ENCODE results near the gene PCBP3. TPM values are rescaled to one million over a fixed set of nuclear protein-coding genes. Genes with fewer than 3 reads are reported as not detected.

Gene PCBP3
- polyA plus RNA-seq, 3 donors, result 1.9 to 2.0 (median 1.9) TPM

- no peak for DNase-seq
Observed at GRCh38 chr21:45753445-45753844, 109.9 kb downstream of the PCBP3 start.

DNA sequence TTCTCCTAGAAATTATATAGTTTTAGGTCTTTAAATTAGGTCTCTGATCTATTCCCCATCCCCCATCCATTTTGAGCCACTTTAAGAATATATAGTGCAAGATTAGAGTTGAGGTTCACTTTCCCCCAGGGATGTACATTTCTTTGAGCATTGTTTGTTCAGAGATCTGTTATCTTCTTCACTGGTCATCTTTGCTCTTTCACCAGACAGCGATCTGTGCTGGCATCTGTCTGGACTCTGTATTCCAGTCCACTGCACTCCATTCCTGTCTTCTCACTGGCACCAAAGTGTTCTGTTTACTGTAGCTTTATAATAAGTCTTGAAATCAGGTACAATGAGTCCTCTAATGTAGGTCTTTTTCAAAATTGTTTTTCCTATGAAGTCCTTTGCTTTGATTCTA lies 112.5 kb downstream of the PCBP3 start:
- DNase-seq, result no peak

GRCh38 chr21:45756669-45757068 lies 113.1 kb downstream of the PCBP3 start:
- no peak for DNase-seq

DNA sequence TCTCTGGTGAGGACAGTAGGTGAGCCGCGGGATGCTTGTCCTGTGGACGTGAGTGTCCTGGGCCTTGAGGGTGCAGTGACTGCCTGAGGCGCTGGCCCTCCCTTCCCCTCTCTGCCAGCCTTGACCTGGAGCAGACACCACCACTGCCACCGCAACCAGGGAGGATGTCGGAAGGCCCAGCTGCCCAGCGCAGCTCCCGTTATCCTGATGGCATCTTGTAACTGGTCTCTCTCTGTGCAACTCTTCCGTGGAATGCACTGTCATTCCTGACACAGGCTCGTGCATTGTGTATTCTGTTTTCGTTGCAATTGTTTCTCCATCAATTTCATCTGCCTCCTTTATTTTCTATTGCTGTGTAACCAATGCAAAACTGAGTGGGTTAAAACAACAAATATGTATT lies 118.2 kb downstream of the PCBP3 start:
- no peak for DNase-seq

DNA sequence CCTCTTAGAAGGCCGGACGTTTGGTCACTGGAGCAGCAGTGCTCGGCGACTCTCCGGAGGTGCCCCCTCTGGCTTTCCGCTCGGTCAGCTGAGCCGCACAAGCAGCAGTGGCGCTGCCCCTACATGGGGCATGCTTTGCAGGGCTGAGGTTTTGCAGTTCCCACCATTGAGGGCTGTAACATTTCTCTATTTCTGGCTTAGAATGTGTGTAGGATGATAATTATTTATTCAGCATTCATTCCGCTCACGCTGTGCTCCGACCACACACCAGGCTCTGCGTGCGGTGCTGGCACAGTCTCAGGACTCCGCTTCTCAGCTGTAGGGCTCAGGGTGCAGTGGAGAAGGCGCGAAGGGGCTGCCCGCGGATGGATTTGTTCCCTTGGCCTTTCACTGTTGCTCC lies 119.5 kb downstream of the PCBP3 start:
- DNase-seq, result no peak

GRCh38 chr21:45763506-45763905 lies 120.0 kb downstream of the PCBP3 start:
- no peak for DNase-seq

- no peak for DNase-seq
Observed at GRCh38 chr21:45764792-45765191, 121.3 kb downstream of the PCBP3 start.

GRCh38 chr21:45765375-45765774 lies 121.8 kb downstream of the PCBP3 start:
- DNase-seq, result no peak

- no peak for DNase-seq
Observed at GRCh38 chr21:45766055-45766454, 122.5 kb downstream of the PCBP3 start.

DNA sequence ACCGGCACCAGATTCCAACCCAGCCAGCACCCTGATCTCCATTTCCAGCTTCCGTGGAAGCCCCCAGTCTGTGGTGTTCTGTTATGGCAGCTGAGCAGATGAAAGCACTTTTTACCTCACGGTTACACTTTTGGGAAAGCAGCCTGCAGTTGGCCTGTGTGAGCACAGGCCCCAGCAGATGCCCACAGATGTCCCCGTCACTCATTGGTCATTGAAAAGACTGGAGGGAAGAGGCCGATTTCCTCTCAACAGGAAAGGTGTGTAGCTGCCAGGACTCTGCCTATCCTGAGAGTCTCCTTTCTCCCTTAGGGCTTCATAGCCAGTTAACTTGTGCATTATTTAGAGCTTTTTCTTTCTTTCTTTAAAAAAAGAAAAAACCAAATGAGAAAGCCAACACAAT lies 123.0 kb downstream of the PCBP3 start:
- no peak for DNase-seq

- DNase-seq, result no peak
Observed at GRCh38 chr21:45767071-45768006, 123.8 kb downstream of the PCBP3 start.

DNA sequence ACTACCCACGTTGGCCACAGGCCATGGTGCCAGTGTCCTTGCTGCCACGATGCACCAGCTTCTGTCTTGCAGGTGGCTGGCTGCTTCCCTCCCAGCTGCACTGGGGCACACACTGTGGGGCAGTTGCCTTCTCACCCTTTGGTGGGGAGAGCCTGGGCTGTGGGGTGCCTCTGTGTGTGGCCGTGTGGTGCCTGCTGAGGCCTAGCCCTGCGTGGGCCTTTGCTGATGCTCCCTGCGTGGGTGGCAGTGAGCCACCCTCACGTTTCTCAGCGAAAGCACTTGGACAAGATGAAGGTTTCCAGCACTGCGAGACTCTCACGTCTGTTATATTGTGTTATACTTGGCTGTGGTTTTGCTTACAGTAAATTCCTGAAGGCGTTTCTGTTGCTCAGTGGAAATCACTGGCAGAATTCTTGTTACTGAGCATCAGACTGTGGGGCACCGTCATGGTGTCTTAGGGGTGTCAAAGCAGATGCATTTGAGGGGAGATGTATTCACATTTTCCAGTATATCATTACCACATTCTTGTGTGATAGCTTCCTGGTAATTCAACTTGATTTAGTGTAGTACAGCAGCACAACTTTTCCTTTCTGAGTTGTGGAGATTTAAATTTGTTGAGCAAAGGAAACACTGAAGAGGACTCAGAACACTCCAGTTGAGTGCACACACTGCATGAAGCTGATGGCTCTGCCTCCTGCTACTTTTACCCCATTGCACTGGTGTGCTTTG lies 124.7 kb downstream of the PCBP3 start:
- DNase-seq, result no peak

DNA sequence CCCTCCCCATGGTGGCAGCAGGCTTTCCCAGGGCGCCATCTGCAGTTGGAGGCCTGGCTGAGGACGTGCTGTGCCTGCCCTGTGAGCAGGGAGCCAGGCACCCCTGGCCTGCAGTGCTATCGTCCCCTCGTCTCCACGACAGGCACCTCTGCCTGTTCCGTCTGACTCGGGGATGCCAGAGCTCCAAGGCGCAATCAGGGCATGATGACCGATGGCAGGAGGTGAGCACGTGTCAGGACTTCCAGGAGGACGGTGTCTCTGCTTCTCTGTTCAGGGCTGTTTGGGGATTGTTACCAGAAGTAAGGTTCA lies 125.2 kb downstream of the PCBP3 start:
- no peak for DNase-seq

GRCh38 chr21:45769294-45769693 lies 125.8 kb downstream of the PCBP3 start:
- DNase-seq, result no peak

- no peak for DNase-seq
Observed at GRCh38 chr21:45769896-45770295, 126.4 kb downstream of the PCBP3 start.

DNA sequence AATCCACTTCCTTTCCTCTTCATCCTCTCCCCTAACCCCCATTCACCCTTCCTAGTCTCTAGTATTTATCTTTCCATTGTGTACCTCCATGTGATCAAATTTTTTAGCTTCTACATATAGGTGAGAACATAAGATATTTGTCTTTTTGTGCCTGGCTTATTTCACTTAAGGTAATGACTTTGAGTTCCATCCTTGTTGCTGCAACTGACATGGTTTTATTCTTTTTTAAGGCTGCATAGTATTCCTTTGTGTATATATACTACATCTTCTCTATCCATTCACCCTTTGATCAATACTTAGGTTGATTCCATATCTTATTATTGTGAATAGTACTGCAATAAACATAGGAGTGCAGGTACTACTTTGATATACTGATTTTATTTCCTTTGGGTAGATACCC lies 128.7 kb downstream of the PCBP3 start:
- no peak for DNase-seq

DNA sequence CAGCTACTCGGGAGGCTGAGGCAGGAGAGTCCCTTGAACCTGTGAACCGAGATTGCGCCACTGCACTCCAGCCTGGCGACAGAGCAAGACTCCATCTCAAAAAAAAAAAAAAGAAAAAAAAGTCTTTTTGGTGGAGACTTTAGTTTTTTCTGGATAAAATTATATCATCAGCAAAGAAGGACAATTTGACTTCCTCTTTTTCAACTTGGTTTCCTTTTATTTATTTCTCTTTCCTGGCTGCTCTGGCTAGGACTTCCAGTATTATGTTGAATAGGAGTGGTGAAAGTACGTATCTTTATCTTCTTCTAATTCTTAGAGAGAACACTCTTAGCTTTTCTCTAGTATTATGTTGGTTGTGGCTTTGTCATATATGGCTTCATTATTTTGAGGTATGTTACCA lies 130.8 kb downstream of the PCBP3 start:
- no peak for DNase-seq

DNA sequence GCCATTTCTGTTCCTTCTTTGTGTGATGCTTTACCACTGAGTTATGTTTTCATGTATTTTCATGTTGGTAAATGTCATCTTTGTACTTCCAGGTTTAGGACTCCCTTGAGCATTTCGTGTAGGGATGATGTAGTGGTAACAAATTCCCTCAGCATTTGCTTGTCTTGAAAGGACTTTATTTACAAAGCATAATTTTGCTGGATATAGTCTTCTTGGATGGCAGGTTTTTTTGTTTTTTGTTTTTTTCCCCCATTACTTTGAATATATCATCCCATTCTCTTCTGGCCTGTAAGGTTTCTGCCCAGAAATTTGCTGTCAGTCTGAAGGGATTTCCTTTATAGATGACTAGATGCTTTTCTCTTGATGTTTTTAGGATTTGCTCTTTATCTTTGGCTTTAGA lies 133.4 kb downstream of the PCBP3 start:
- DNase-seq, result no peak

DNA sequence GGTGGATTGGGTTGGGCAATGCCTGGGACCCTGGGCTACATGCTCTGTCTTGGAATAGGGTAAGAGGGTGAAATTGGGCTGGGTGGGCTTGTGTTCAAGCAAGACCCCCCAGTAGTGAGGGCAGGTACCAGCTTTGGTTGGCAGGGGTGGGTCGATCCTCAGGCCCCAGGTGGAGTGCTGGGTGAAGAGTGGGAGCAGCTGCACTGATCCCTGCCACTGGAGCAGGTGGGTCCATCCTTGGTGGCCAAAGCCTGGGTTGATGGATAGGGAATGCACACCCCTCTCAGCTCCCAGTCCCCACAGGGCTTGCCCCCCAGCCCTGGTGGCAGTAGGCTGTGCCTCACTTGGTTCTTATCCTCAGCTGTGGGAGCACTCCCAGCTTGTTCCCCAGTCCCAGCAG lies 135.2 kb downstream of the PCBP3 start:
- DNase-seq, result no peak

- no peak for DNase-seq
Observed at GRCh38 chr21:45779226-45779625, 135.7 kb downstream of the PCBP3 start.

- DNase-seq, result no peak
Observed at GRCh38 chr21:45780647-45781046, 137.1 kb downstream of the PCBP3 start.

DNA sequence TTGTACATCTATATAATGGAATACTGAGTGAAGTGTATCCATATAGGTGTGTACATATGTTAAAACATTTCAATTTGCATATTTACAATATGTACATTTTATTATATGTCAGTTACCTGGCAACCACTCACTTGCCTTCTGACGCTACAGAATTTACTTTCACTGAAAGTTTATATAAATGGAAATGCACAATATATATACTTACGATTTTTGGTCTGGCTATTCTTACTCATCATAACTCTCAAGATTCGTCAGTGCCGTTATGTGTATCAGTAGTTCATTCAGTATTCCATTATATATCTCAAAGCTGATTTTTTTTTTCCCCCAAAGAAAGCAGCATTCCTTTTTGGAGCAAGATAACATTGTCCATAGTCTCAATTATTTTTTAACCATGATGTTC lies 138.2 kb downstream of the PCBP3 start:
- DNase-seq, result no peak

GRCh38 chr21:45786660-45787059 lies 143.1 kb downstream of the PCBP3 start:
- no peak for DNase-seq

DNA sequence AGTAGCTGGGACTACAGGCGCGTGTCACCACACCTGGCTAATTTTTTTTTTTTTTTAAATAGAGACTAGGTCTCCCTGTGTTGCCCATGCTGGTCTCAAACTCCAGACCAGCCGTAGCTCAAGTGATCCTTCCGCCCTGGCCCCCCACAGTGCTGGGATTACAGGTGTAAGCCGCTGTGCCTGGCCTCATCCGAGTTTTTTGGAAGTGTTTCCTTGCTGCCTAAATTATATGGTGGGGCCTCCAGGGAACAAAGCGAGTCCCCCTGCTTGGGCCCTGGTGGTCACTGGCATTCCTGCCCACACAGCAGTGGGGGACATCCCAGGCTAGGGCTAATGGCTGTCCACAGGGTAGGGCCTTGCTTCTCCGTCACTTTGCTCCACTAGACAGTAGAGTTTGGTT lies 143.8 kb downstream of the PCBP3 start:
- DNase-seq, result no peak
